Measurements from ENCODE around the gene ANKRD11. TPM values are rescaled to one million over a fixed set of nuclear protein-coding genes. Genes with fewer than 3 reads are reported as not detected.
"Not testable (repeated sequence)": the region's sequence is repeated elsewhere in the genome, so short reads cannot be mapped to it uniquely, and the experiment has no call there.

The ANKRD11 gene
- polyA plus RNA-seq, 1 donor (not counting 4 experiments of a cell fraction or from before 2014, with no cell fraction given) = 30.1 TPM

GRCh38 chr16:89466920-89467319 is 23.4 kb downstream of the ANKRD11 start:
- no peaks in the 10 kb centered on the region for H3K9me1 ChIP-seq (ENCODE audit: control insufficient read depth, extremely low read depth, insufficient read depth, low read length)
- H3K79me2 ChIP-seq (ENCODE audit: control insufficient read depth, insufficient read depth, low read length) = peaks cover 91% of the 10 kb centered on the region
- no peak for DNase-seq (ENCODE audit: low read depth, low spot score)
- H3K4me2 ChIP-seq (ENCODE audit: control insufficient read depth, extremely low read depth, insufficient read depth, low read depth, low read length) = no peak overlapping the region
- H3K4me3 ChIP-seq (ENCODE audit: control insufficient read depth in 2 of 3, extremely low read depth in 1 of 3, insufficient read depth in 2 of 3, low read depth in 1 of 3, low read length in 3 of 3) = no peak overlapping the region
- no peak overlapping the region for H3K27ac ChIP-seq (ENCODE audit: control insufficient read depth, insufficient read depth, low read length)
- dilution Hi-C loops (cut with MboI; ENCODE audit: extremely low pct_ligation_motif_present, low sequenced_read_pairs) = no loop called here
- peaks cover 3 to 4% of the 10 kb centered on the region in 2 experiments for H3K36me3 ChIP-seq (ENCODE audit: control insufficient read depth in 2 of 2, extremely low read depth in 1 of 2, insufficient read depth in 2 of 2, low read length in 2 of 2)
- no peak for TF ChIP-seq EZH2 (IDR thresholded peaks at IDR 0.05; ENCODE audit: low read length)
- no peak for TF ChIP-seq CTCF (optimal IDR thresholded peaks at IDR 0.05 in 1 of 3, IDR thresholded peaks at IDR 0.05 in 1 of 3, conservative IDR thresholded peaks at IDR 0.05 in 1 of 3; ENCODE audit: extremely low read depth in 1 of 3, insufficient read depth in 2 of 3, low read length in 3 of 3)
- no peaks in the 10 kb centered on the region for H3K9me3 ChIP-seq (ENCODE audit: control insufficient read depth, low read depth, low read length)
- H3K9ac ChIP-seq (ENCODE audit: control insufficient read depth, extremely low read depth, insufficient read depth, low read length) = no peak overlapping the region
- H4K20me1 ChIP-seq (ENCODE audit: control insufficient read depth, extremely low read depth, insufficient read depth, low read length) = peaks cover 50% of the 10 kb centered on the region
- H2AFZ ChIP-seq (ENCODE audit: control insufficient read depth, low read length) = no peak overlapping the region
- no peaks in the 10 kb centered on the region for H3K27me3 ChIP-seq (ENCODE audit: control insufficient read depth, extremely low read depth, insufficient read depth, low read length)
- FAIRE-seq = no peak
- H3K4me1 ChIP-seq (ENCODE audit: control insufficient read depth, extremely low read depth, insufficient read depth, low read length) = peaks cover 13% of the 10 kb centered on the region

GRCh38 chr16:89463312-89463711 is 27.0 kb downstream of the ANKRD11 start:
- H3K36me3 ChIP-seq (ENCODE audit: control insufficient read depth in 2 of 2, extremely low read depth in 1 of 2, insufficient read depth in 2 of 2, low read length in 2 of 2); H2AFZ ChIP-seq (ENCODE audit: control insufficient read depth, low read length); FAIRE-seq; H3K9ac ChIP-seq (ENCODE audit: control insufficient read depth, extremely low read depth, insufficient read depth, low read length); DNase-seq (ENCODE audit: low read depth, low spot score); H3K9me3 ChIP-seq (ENCODE audit: control insufficient read depth, low read depth, low read length); H3K9me1 ChIP-seq (ENCODE audit: control insufficient read depth, extremely low read depth, insufficient read depth, low read length); H3K4me3 ChIP-seq (ENCODE audit: control insufficient read depth in 2 of 3, extremely low read depth in 1 of 3, insufficient read depth in 2 of 3, low read depth in 1 of 3, low read length in 3 of 3); dilution Hi-C loops (cut with MboI; ENCODE audit: extremely low pct_ligation_motif_present, low sequenced_read_pairs); H3K4me2 ChIP-seq (ENCODE audit: control insufficient read depth, extremely low read depth, insufficient read depth, low read depth, low read length); H3K27ac ChIP-seq (ENCODE audit: control insufficient read depth, insufficient read depth, low read length); H3K27me3 ChIP-seq (ENCODE audit: control insufficient read depth, extremely low read depth, insufficient read depth, low read length): not testable (repeated sequence)
- peaks cover 47% of the 10 kb centered on the region for H4K20me1 ChIP-seq (ENCODE audit: control insufficient read depth, extremely low read depth, insufficient read depth, low read length)
- peaks cover 90% of the 10 kb centered on the region for H3K79me2 ChIP-seq (ENCODE audit: control insufficient read depth, insufficient read depth, low read length)
- peaks cover 11% of the 10 kb centered on the region for H3K4me1 ChIP-seq (ENCODE audit: control insufficient read depth, extremely low read depth, insufficient read depth, low read length)

- H3K36me3 ChIP-seq (ENCODE audit: control insufficient read depth in 2 of 2, extremely low read depth in 1 of 2, insufficient read depth in 2 of 2, low read length in 2 of 2); H3K27me3 ChIP-seq (ENCODE audit: control insufficient read depth, extremely low read depth, insufficient read depth, low read length); H3K9ac ChIP-seq (ENCODE audit: control insufficient read depth, extremely low read depth, insufficient read depth, low read length); H3K9me3 ChIP-seq (ENCODE audit: control insufficient read depth, low read depth, low read length); H2AFZ ChIP-seq (ENCODE audit: control insufficient read depth, low read length); H3K27ac ChIP-seq (ENCODE audit: control insufficient read depth, insufficient read depth, low read length); H3K4me2 ChIP-seq (ENCODE audit: control insufficient read depth, extremely low read depth, insufficient read depth, low read depth, low read length); H3K4me3 ChIP-seq (ENCODE audit: control insufficient read depth in 2 of 3, extremely low read depth in 1 of 3, insufficient read depth in 2 of 3, low read depth in 1 of 3, low read length in 3 of 3); DNase-seq (ENCODE audit: low read depth, low spot score); FAIRE-seq; H3K9me1 ChIP-seq (ENCODE audit: control insufficient read depth, extremely low read depth, insufficient read depth, low read length); dilution Hi-C loops (cut with MboI; ENCODE audit: extremely low pct_ligation_motif_present, low sequenced_read_pairs): not testable (repeated sequence)
- Histone ChIP-seq H4K20me1 (ENCODE audit: control insufficient read depth, extremely low read depth, insufficient read depth, low read length) (peaks cover 47% of the 10 kb centered on the region), H3K4me1 (ENCODE audit: control insufficient read depth, extremely low read depth, insufficient read depth, low read length) (peaks cover 15% of the 10 kb centered on the region), H3K79me2 (ENCODE audit: control insufficient read depth, insufficient read depth, low read length) (peaks cover 88% of the 10 kb centered on the region)
Observed at GRCh38 chr16:89462639-89463038, 27.7 kb downstream of the ANKRD11 start.

GRCh38 chr16:89461890-89462289 is 28.5 kb downstream of the ANKRD11 start:
- H3K4me3 ChIP-seq (ENCODE audit: control insufficient read depth in 2 of 3, extremely low read depth in 1 of 3, insufficient read depth in 2 of 3, low read depth in 1 of 3, low read length in 3 of 3); DNase-seq (ENCODE audit: low read depth, low spot score); H3K27ac ChIP-seq (ENCODE audit: control insufficient read depth, insufficient read depth, low read length); FAIRE-seq; H2AFZ ChIP-seq (ENCODE audit: control insufficient read depth, low read length); H3K9me3 ChIP-seq (ENCODE audit: control insufficient read depth, low read depth, low read length); H3K27me3 ChIP-seq (ENCODE audit: control insufficient read depth, extremely low read depth, insufficient read depth, low read length); dilution Hi-C loops (cut with MboI; ENCODE audit: extremely low pct_ligation_motif_present, low sequenced_read_pairs); H3K4me2 ChIP-seq (ENCODE audit: control insufficient read depth, extremely low read depth, insufficient read depth, low read depth, low read length); H3K36me3 ChIP-seq (ENCODE audit: control insufficient read depth in 2 of 2, extremely low read depth in 1 of 2, insufficient read depth in 2 of 2, low read length in 2 of 2); H3K9ac ChIP-seq (ENCODE audit: control insufficient read depth, extremely low read depth, insufficient read depth, low read length); H3K9me1 ChIP-seq (ENCODE audit: control insufficient read depth, extremely low read depth, insufficient read depth, low read length): not testable (repeated sequence)
- Histone ChIP-seq H3K4me1 (ENCODE audit: control insufficient read depth, extremely low read depth, insufficient read depth, low read length) (peaks cover 15% of the 10 kb centered on the region), H4K20me1 (ENCODE audit: control insufficient read depth, extremely low read depth, insufficient read depth, low read length) (peaks cover 40% of the 10 kb centered on the region), H3K79me2 (ENCODE audit: control insufficient read depth, insufficient read depth, low read length) (peaks cover 87% of the 10 kb centered on the region)
